ENCODE data around the gene NBEA.

NBEA gene

DNA sequence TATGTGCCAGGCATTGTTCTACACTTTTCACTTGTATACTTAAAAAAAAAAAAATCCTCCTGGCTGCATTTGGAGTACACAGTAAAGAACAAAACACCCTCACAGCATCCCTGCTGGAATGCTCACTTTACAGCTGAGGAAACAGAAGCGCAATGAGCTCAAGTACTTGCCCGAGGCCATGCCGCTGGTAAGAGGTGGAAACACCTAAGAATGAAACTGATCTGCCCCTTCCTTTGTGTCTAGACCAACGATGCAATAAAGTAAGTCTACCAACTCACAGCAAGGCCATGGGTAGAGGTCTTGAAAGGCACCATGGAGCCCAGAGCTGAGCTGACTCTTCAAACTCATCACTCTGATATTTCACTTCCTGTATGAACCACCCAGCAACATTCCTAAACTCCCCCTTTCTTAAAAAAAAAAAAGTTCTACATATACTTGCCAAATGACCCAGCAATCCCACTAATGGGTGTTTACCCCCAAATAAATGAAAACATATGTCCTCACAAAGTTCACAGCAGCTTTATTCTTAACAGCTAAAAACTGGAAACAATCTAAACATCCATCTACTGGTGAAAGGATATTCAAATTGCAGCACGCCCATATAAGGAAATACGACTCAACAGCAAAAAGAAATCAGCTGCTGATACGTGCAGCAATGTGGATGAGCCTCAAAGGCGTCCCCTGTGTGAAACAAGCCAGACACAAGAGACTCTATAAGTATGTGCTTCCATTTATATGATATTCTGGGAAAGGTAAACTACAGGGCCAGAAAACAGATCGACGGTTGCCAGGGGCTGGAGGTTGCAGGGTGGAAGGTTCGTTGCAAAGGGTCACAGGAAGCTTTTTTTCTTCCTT lies 771.1 kb downstream of the NBEA start:
- no peak for DNase-seq (ENCODE audit: low read depth)

DNA sequence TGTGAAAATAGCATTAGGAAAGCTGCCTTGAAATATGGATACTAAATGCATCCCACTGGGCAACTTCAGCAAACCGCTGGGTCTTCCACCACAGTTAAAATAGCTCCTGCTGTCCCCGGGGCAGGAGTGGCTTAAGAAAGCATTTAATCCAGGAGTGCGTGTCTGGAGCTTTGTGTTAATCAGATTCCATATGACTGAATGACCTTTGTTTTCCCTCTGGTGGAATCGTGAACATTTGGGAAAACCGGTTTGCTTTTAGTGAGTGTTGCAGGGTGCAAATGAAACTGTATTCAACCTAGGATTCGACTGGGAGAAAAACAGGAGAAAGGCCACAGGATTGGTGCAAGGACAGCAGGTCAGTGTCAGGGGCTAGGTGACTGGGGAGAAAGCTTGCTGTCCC lies 772.1 kb downstream of the NBEA start:
- no peak for DNase-seq (ENCODE audit: low read depth)

DNA sequence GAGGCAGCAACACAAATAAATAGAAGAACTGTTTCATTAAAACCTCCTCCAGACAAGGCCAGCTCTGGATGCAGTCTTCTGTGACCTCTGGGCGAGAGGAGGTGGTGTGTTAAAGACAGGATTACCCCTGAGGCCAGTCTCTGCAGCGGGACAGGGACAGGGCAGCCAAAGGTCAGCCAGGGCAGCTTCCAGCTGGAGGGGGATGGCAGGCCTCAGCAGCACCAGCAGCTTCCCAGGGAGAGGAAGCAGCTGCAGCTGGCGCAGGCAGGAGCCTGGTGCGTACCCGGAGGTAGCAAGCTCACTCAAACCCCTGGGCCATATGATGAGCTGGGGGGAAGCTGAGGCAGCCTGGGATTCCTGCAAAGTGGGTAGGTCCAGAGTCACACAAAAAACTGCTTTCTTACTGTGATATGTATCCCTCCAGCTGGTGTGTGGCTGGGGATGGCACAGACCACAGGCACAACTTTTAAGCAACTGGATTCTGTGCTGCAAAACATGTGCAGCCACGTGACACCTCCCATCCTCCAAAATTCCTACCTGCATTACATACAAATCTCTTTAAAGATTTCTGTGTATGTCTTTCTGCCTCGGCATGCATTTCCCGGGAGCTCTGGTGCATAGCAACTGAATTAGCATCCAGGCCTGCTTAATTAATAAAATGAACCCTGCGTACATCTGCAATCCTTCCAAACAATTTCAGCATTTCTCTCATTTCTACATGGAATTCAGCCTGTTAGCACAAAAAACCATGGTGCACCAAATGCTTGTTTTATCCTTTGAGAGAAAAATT lies 772.7 kb downstream of the NBEA start:
- DNase-seq (ENCODE audit: low read depth) = no peak

DNA sequence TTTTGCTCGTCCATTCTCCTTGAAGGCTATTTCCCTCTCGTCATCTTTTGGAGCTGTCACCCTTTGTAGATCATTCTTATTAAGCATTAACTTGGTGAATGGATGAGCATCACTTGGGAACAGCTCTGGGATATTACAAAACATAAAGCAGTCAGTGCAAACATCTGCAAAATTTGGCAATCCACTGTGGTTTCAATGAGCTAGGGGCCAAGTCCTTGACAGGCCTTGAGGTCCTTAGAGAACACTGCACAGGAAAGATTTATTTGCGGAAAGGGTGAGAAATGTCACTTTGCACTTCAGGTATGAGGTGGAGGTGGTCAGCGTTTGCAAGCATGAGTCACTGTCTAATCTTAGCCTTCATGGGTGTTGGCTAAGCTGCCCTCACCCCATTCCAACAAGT lies 774.1 kb downstream of the NBEA start:
- DNase-seq (ENCODE audit: low read depth) = no peak

DNA sequence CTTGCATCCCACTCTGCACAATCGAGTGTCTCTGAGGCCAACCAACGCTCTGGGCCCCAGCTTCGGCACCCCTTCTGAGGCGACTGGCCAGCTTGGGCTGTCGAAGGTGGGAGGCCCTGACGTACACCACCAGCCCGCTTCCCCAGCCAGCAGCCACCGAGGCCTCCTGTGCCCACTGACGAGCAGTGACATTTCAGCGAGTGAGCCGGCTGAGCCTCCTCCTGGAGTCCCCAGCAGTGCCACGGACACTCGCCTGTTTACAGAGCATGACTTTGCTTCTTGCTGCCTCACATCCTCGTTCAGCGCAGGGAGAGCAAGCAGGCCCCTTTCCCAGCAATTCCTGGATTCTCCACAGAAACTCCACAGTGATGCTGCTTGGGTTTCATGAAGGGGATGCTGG lies 774.7 kb downstream of the NBEA start:
- no peak for DNase-seq (ENCODE audit: low read depth)

DNA sequence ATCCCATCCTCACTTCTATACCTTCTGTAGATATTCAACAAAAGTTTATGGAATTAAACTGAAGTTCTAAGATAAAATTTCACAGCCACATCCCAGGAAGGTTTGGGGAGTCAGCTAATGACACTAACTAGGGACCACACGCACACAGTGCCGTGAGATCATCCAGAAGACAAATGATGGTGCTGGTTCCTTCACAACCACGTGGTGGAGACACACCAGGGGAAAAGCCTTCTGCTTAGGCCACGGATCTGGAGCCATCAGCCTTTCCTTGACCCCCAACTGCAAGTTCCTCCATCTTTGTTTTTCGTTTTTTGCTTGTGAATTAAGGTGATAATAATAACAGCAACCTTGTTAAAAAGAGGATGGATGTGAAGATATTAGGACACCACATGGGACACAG lies 776.0 kb downstream of the NBEA start:
- DNase-seq (ENCODE audit: low read depth) = no peak

DNA sequence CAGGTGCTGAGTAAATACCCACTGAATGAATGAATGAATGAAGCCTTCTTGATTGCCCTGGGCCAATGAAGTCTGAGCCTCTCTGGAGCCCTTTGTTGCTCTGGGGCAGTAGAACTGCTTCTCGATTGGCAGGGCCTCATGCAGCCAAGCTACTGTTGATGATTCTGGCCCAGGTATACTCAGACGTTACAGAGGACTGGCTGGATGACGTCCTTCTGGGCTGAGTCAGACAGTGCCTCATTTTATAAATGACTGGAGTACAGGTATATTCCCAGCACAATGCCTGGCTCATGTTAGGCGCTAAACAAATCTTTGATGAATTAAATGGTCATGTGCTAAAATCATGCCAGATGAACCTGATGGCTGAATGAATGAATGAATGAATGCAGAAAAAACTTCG lies 778.2 kb downstream of the NBEA start:
- no peak for DNase-seq (ENCODE audit: low read depth)

DNA sequence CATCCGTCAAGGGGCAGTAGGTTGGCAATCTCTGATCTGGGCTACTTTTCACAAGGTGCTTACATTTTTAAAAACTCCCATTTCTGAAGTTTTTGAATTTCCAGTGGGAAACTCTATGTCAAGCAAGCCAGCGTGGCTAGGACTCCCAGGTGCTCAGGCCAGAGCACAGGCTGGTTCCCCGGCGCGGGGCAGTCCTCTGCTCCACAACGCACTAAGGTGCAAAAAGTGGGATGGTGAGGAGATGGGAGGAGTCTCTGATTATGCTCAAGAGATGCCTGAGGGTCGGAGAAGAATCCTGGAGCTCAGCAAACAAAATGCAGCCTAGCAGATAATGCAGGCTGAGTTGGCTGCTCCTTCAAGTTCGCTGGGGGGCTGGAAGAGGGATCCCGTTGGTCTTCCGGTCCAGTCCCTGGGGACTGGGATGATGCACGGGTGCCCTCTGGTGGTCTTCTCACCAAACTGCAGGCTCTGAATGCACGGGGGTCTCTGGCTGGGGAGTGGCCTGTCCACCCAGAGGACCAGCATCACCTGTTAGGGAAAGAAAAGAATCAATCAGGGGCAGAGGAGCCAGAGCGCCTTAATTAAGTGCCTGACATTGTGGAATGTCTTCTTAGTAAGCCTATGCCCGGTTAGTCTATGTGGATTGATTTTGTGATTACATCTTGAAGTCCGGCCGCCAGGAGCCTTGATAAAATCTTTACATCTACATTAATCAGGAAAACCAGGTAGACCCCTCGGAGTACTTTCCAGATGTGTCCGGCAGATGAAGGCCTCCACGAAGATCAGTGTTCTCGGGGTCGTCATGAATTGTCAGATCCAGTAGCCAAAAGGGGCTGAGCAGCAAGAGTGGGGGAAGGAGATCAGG lies 778.9 kb downstream of the NBEA start:
- DNase-seq (ENCODE audit: low read depth) = no peak

All from activated T-helper 1 cell treated with Interleukin-2 at 50 U/mL for 16 hours (primary cell).